Esophagus squamous epithelium (tissue), 4 donors: Measurements from ENCODE around the gene TAF10.

Source experiments
- CTCF ChIP-seq, 6 experiments: fragments of 450-650 bp in 4 of 6; fragments of 200-600 bp in 2 of 6; sonication (generic) in 2 of 6; IDR thresholded peaks; one replicate each; pipeline ENCODE4 v1.5.1; 2016 to 2019; ENCODE audit warnings: antibody characterized with exemption in 6 of 6, mild to moderate bottlenecking in 4 of 6, moderate library complexity in 4 of 6
- POLR2A ChIP-seq, 4 donors: fragments of 450-650 bp; IDR thresholded peaks; one replicate each; pipeline ENCODE4 v1.6.1; 2017; ENCODE audit warnings: antibody characterized with exemption in 4 of 4, mild to moderate bottlenecking in 4 of 4, moderate library complexity in 3 of 4

- TF ChIP-seq CTCF (IDR thresholded peaks at IDR 0.05) (no peak), POLR2A (IDR thresholded peaks at IDR 0.05) (no peak)
Observed at GRCh38 chr11:6571434-6572008, 40.5 kb downstream of the TAF10 start.
